Mucosa of descending colon (tissue), 3 donors: Measurements from ENCODE around the gene BRD3. TPM values are rescaled to one million over a fixed set of nuclear protein-coding genes. Genes with fewer than 3 reads are reported as not detected.

Source experiments
- ATAC-seq: fragments of 200-7000 bp; cut with Tn5 transposase; one replicate; pipeline ENCODE4 v1.9.1; 2020; ENCODE audit warnings: mild to moderate bottlenecking, moderate library complexity
- DNase-seq, 3 donors: peaks; one replicate each; pipeline ENCODE4 v3.0.0-alpha.2; 2020
- H3K36me3 ChIP-seq: fragments of 200-600 bp; one replicate; pipeline ENCODE4 v1.8.0; 2021; ENCODE audit warnings: low read depth, mild to moderate bottlenecking
- H3K4me1 ChIP-seq: fragments of 200-600 bp; one replicate; pipeline ENCODE4 v1.8.0; 2021; ENCODE audit warnings: low read depth, mild to moderate bottlenecking
- H3K4me3 ChIP-seq: fragments of 200-600 bp; one replicate; pipeline ENCODE4 v1.8.0; 2021; ENCODE audit warnings: mild to moderate bottlenecking
- H3K9me3 ChIP-seq: fragments of 200-600 bp; one replicate; pipeline ENCODE4 v1.8.0; 2021; ENCODE audit warnings: mild to moderate bottlenecking
- intact Hi-C, 2 donors: fragments of 100-400 bp; cut with DNase I in 1 of 2; cut with micrococcal nuclease in 1 of 2; formaldehyde crosslinking; loops; one replicate each; pipeline versions ENCODE4 v1.11.0 to v1.11.1; 2022; cut with DNase I, micrococcal nuclease
- total RNA-seq, 3 donors: library from RNA; stranded (reverse); fragmentation: NEBNext Ultra II Directional in 2 of 3; extraction: Animal tissue kit (Norgen Biotek cat#: 25700) in 2 of 3; gene quantifications; one replicate each; pipeline versions ENCODE4 v1.2.1 to v1.2.4, GENCODE V29; 2021 to 2023
- TF ChIP-seq, protein P1 (sequence below): fragments of 200-600 bp; IDR thresholded peaks from one replicate; pipeline ENCODE4 v1.8.0; 2022; ENCODE audit warnings: antibody characterized with exemption, mild to moderate bottlenecking
- donor health status: DM: no; HTN: no; CAD: no; lungs with moderate emphysema.
- donor health status: DM: no; HTN: no; CAD: no.
- donor health status: DM: no; HTN: yes; CAD: no.

The BRD3 gene
- total RNA-seq, 3 donors from 2014 or later, result 19.4 to 56.0 (median 29.4) TPM

DNA sequence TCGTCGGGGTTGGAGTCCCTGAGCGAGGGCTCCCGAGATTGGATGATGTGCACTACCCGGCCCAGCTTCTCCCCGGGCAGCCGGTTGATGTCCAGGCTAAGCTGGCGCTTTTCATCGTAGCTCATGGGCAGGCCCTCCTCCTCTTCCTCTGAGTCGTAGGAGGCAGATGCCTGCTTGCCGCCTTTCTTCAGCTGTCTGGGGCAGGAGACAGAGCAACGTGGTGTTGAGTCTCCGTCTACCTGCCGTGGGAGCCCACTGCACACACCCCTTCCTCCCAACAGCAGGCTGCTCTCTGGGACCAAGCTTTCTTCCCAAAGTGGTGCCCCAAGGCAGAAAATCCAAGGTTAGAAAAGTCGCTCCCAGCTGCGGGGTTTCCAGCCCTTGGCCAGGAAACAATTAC, 31.7 kb downstream of the BRD3 start:
- TF ChIP-seq, protein P1, sequence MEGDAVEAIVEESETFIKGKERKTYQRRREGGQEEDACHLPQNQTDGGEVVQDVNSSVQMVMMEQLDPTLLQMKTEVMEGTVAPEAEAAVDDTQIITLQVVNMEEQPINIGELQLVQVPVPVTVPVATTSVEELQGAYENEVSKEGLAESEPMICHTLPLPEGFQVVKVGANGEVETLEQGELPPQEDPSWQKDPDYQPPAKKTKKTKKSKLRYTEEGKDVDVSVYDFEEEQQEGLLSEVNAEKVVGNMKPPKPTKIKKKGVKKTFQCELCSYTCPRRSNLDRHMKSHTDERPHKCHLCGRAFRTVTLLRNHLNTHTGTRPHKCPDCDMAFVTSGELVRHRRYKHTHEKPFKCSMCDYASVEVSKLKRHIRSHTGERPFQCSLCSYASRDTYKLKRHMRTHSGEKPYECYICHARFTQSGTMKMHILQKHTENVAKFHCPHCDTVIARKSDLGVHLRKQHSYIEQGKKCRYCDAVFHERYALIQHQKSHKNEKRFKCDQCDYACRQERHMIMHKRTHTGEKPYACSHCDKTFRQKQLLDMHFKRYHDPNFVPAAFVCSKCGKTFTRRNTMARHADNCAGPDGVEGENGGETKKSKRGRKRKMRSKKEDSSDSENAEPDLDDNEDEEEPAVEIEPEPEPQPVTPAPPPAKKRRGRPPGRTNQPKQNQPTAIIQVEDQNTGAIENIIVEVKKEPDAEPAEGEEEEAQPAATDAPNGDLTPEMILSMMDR, result no peak
- Histone ChIP-seq H3K36me3 (peaks cover 7% of the 10 kb centered on the region), H3K4me3 (no peak overlapping the region), H3K4me1 (no peaks in the 10 kb centered on the region), H3K9me3 (no peaks in the 10 kb centered on the region)
- ATAC-seq, result no peak
- intact Hi-C loops, result no loop called here
- no peak for DNase-seq

DNA sequence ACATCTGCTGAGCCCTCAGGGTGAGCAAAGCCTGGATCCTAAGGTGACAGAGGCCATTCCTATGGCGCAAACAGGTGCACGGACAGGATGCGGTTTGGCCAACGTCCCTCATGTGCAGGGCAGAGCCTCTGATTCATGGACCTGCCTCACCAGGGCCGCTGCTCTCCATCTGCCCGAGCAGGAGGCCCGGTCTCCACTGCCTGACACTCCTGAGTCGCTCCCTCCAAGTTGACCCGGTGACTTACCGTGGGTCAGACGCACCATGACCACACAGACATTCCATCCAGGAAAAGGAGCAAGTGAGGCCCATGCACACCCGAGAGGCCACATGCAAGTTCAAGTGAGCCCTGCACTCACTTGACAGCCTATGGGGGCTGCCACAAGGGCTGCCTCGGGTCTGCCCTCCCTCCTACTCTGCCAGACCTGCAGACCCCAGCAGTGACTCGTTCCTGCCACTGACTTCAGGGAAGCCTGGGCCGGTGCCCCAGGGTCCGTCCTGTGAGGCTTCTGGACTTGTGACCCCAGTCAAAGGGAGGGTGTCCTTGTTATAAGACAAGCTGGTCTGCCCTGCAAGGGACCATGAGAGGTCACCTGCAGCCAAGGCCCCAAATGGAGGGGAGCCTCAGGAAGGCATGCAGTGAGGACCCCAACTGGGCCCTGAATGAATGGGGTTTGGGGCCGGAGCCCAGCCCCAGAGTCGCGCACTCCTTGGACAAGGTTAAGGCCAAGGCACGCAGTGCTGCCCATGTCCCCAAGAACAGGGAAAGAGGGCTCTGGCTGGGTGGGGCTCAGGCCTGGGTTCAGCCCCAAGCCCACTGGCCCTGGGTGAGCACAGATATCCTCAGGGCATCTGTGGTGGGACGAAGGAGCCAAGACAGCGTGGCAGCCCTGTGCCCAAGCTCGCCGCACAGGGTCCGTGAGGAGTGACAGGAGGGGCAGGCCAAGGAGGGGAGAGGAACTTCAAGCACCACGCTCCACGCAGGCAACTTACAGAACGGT, 32.5 kb downstream of the BRD3 start:
- TF ChIP-seq, protein P1, result no peak
- Histone ChIP-seq H3K4me3 (no peak overlapping the region), H3K9me3 (no peaks in the 10 kb centered on the region), H3K4me1 (no peaks in the 10 kb centered on the region), H3K36me3 (peaks cover 7% of the 10 kb centered on the region)
- ATAC-seq, result no peak
- DNase-seq, result peak in 1 of 3 donors; percentile 7
- intact Hi-C loops, result no loop called here

DNA sequence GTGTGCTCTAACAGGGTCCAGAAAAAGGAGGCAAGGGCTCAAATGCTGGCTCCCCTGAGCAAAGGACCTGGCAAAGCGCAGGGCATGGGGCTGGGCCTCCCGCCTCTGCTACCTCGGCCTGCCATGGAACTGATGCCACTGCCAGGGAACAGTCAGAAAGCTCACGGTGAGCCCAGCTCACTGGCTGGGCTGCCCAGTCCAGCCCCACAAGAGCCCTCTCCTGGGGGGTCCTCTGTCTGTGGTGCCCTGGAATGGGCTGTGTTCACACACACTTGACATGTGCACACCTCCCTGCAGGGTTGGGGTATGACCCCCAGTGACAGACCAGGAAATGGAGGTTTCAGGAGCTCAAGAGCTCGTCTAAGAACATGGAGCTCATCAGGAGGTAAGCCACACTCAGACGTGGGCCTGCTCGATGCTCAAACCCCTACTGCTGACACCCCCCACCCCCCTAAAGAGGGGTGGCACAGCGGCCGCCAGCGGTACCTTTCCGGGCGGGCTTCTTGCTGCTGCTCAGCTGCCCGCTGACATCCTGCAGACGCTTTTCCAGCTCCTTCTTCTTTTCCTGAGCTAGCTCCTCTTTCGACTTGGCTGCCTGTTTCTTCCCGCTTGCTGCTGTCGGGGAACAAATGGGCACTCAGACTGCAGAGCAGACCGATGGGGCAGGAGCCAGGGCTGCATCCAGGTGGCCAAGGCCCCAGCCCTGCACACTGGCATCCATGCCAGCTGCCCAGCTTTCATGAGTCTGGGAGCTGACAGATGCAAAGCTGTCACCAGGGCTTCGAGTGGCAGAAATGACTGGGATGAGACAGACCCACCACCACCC, 33.4 kb downstream of the BRD3 start:
- TF ChIP-seq, protein P1, result no peak
- Histone ChIP-seq H3K36me3 (peaks cover 7% of the 10 kb centered on the region), H3K9me3 (no peaks in the 10 kb centered on the region), H3K4me1 (no peaks in the 10 kb centered on the region), H3K4me3 (no peak overlapping the region)
- peak in 1 of 3 donors; percentile 11 for DNase-seq
- intact Hi-C loops, result no loop called here
- ATAC-seq, result no peak

DNA sequence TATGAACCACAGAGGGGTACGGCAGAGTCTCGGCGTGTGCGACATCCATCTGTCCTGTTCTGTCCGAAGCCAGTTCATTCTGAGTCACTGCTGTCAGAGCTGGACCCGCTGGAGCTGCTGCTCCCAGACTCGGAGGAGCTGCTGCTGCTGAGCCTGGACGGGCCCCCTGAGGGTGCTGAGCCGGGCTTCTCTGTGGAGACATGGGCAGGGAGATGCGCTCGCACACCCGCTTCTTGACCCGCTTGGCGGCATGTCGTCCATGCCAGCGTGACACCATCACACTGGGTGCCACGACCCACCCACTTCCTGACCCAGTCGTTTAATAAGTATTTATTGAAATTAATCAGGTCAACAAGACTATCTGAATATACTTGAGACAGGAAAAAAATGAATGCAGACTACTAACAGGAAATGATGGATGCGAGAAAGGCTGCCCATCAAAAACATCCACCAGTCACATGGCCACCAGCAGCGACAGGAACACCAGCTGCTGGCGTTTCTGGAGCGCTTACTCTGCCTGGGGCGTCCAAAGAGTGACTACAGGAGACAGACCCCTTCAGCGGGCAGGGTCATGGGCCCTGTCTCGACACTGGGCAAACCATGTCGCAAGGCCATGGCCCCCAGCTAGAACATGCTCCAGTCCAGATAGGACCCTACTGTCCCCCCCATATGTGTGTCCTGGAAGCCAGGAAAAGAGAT, 34.2 kb downstream of the BRD3 start:
- Histone ChIP-seq H3K9me3 (no peaks in the 10 kb centered on the region), H3K36me3 (peaks cover 7% of the 10 kb centered on the region), H3K4me3 (no peak overlapping the region), H3K4me1 (no peaks in the 10 kb centered on the region)
- intact Hi-C loops, result no loop called here
- TF ChIP-seq, protein P1, result no peak
- peak in 1 of 3 donors; percentile 16 for DNase-seq
- no peak for ATAC-seq
